ENCODE data around the gene MAPK8IP3.

The MAPK8IP3 gene

GRCh38 chr16:1673424-1674151 lies 32.4 kb upstream of the MAPK8IP3 start:
- H3K4me3 Mint-ChIP-seq: no peak overlapping the region
- H3K27ac Mint-ChIP-seq: no peak overlapping the region
- H3K36me3 Mint-ChIP-seq (ENCODE audit: low read depth): peaks cover 54% of the 10 kb centered on the region
- H3K4me1 Mint-ChIP-seq (ENCODE audit: low read depth): peaks cover 6% of the 10 kb centered on the region
- H3K9me3 Mint-ChIP-seq: no peaks in the 10 kb centered on the region
- H3K27me3 Mint-ChIP-seq: no peaks in the 10 kb centered on the region

GRCh38 chr16:1674306-1674705 lies 31.7 kb upstream of the MAPK8IP3 start:
- Mint-ChIP-seq H3K4me3 (no peak overlapping the region), H3K27me3 (no peaks in the 10 kb centered on the region), H3K9me3 (no peaks in the 10 kb centered on the region), H3K4me1 (ENCODE audit: low read depth) (peaks cover 14% of the 10 kb centered on the region), H3K27ac (no peak overlapping the region), H3K36me3 (ENCODE audit: low read depth) (peaks cover 55% of the 10 kb centered on the region)

GRCh38 chr16:1674751-1675664 lies 31.0 kb upstream of the MAPK8IP3 start:
- Mint-ChIP-seq H3K36me3 (ENCODE audit: low read depth) (peaks cover 52% of the 10 kb centered on the region), H3K9me3 (no peaks in the 10 kb centered on the region), H3K27ac (no peak overlapping the region), H3K4me3 (no peak overlapping the region), H3K4me1 (ENCODE audit: low read depth) (peaks cover 18% of the 10 kb centered on the region), H3K27me3 (no peaks in the 10 kb centered on the region)

GRCh38 chr16:1676661-1677060 lies 29.3 kb upstream of the MAPK8IP3 start:
- Mint-ChIP-seq H3K9me3 (no peaks in the 10 kb centered on the region), H3K27ac (no peak overlapping the region), H3K27me3 (no peaks in the 10 kb centered on the region), H3K4me3 (no peak overlapping the region), H3K4me1 (ENCODE audit: low read depth) (peaks cover 30% of the 10 kb centered on the region), H3K36me3 (ENCODE audit: low read depth) (peaks cover 41% of the 10 kb centered on the region)

- Mint-ChIP-seq H3K9me3 (no peaks in the 10 kb centered on the region), H3K27me3 (no peaks in the 10 kb centered on the region)
Measured at GRCh38 chr16:1677339-1677738, 28.7 kb upstream of the MAPK8IP3 start.

GRCh38 chr16:1677942-1678499 lies 28.0 kb upstream of the MAPK8IP3 start, which contains the start of gene JPT2:
JPT2 (plus strand) TSS chr16:1678279; CDS start chr16:1678313, 34 bp downstream.
- Mint-ChIP-seq H3K9me3 (no peaks in the 10 kb centered on the region), H3K4me1 (ENCODE audit: low read depth) (peaks cover 30% of the 10 kb centered on the region), H3K36me3 (ENCODE audit: low read depth) (peaks cover 28% of the 10 kb centered on the region), H3K27me3 (no peaks in the 10 kb centered on the region), H3K4me3 (peak within 1 kb of the TSS; percentile 94), H3K27ac (peak within 1 kb of the TSS; percentile 93)

More at GRCh38 chr16:1677339-1677738, 28.7 kb upstream of the MAPK8IP3 start:
- Mint-ChIP-seq H3K36me3 (ENCODE audit: low read depth) (peaks cover 35% of the 10 kb centered on the region), H3K4me3 (peak overlapping the region; percentile 47), H3K27ac (no peak overlapping the region), H3K4me1 (ENCODE audit: low read depth) (peaks cover 30% of the 10 kb centered on the region)

- Mint-ChIP-seq H3K27me3 (no peaks in the 10 kb centered on the region), H3K4me1 (ENCODE audit: low read depth) (peaks cover 30% of the 10 kb centered on the region), H3K4me3 (peak overlapping the region; percentile 94), H3K27ac (peak overlapping the region; percentile 93), H3K36me3 (ENCODE audit: low read depth) (peaks cover 25% of the 10 kb centered on the region), H3K9me3 (no peaks in the 10 kb centered on the region)
Measured at GRCh38 chr16:1678500-1679098, 27.4 kb upstream of the MAPK8IP3 start.

- Mint-ChIP-seq H3K36me3 (ENCODE audit: low read depth) (peaks cover 18% of the 10 kb centered on the region), H3K4me1 (ENCODE audit: low read depth) (peaks cover 30% of the 10 kb centered on the region), H3K27me3 (no peaks in the 10 kb centered on the region), H3K4me3 (peak overlapping the region; percentile 94), H3K27ac (no peak overlapping the region), H3K9me3 (no peaks in the 10 kb centered on the region)
Measured at GRCh38 chr16:1680361-1680760, 25.6 kb upstream of the MAPK8IP3 start.

GRCh38 chr16:1681032-1681431 lies 25.0 kb upstream of the MAPK8IP3 start:
- no peaks in the 10 kb centered on the region for H3K9me3 Mint-ChIP-seq
- peaks cover 30% of the 10 kb centered on the region for H3K4me1 Mint-ChIP-seq (ENCODE audit: low read depth)
- H3K36me3 Mint-ChIP-seq (ENCODE audit: low read depth): peaks cover 21% of the 10 kb centered on the region
- no peak overlapping the region for H3K27ac Mint-ChIP-seq
- H3K27me3 Mint-ChIP-seq: no peaks in the 10 kb centered on the region
- no peak overlapping the region for H3K4me3 Mint-ChIP-seq

GRCh38 chr16:1687427-1688316 lies 18.3 kb upstream of the MAPK8IP3 start:
- Mint-ChIP-seq H3K9me3 (no peaks in the 10 kb centered on the region), H3K4me1 (ENCODE audit: low read depth) (peaks cover 12% of the 10 kb centered on the region), H3K4me3 (no peak overlapping the region), H3K27me3 (no peaks in the 10 kb centered on the region), H3K27ac (no peak overlapping the region), H3K36me3 (ENCODE audit: low read depth) (peaks cover 66% of the 10 kb centered on the region)

- H3K9me3 Mint-ChIP-seq: no peaks in the 10 kb centered on the region
- no peak overlapping the region for H3K4me3 Mint-ChIP-seq
- peaks cover 12% of the 10 kb centered on the region for H3K4me1 Mint-ChIP-seq (ENCODE audit: low read depth)
- H3K27ac Mint-ChIP-seq: no peak overlapping the region
- peaks cover 72% of the 10 kb centered on the region for H3K36me3 Mint-ChIP-seq (ENCODE audit: low read depth)
- no peaks in the 10 kb centered on the region for H3K27me3 Mint-ChIP-seq
Measured at GRCh38 chr16:1688807-1689560, 17.0 kb upstream of the MAPK8IP3 start.

- Mint-ChIP-seq H3K27me3 (no peaks in the 10 kb centered on the region), H3K4me1 (ENCODE audit: low read depth) (peaks cover 12% of the 10 kb centered on the region), H3K4me3 (no peak overlapping the region), H3K36me3 (ENCODE audit: low read depth) (peaks cover 78% of the 10 kb centered on the region), H3K27ac (no peak overlapping the region), H3K9me3 (no peaks in the 10 kb centered on the region)
Measured at GRCh38 chr16:1689853-1690252, 16.1 kb upstream of the MAPK8IP3 start.

GRCh38 chr16:1690810-1691209 lies 15.2 kb upstream of the MAPK8IP3 start:
- Mint-ChIP-seq H3K27me3 (no peaks in the 10 kb centered on the region), H3K4me1 (ENCODE audit: low read depth) (peaks cover 12% of the 10 kb centered on the region), H3K27ac (no peak overlapping the region), H3K36me3 (ENCODE audit: low read depth) (peaks cover 73% of the 10 kb centered on the region), H3K4me3 (no peak overlapping the region), H3K9me3 (no peaks in the 10 kb centered on the region)
